Measurements from ENCODE around the gene CD79A. TPM values are rescaled to one million over a fixed set of nuclear protein-coding genes. Genes with fewer than 3 reads are reported as not detected.

CD79A gene
- total RNA-seq, 1 experiment from 2014 or later = 0.59 TPM

DNA sequence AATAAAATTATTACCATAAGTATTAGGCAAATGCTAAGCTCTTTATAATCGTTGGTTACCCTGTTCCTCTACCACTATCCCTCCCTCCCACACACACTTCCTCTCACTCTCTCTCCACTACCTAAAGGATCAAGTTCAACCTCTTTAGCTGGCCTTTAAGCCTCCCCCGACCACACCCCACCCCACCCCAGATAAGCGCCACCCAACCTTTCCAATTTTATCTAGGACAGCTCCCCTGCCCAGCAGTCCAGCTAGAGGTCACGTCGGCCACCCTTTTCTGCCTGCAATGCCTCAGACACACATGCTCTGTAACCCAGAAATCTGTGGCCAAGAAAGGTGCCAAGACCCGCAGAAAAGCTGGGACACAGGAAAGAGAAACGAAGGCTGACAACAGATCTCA, 33.7 kb upstream of the CD79A start:
- no peaks in the 10 kb centered on the region for H3K79me2 ChIP-seq (ENCODE audit: low read depth)
- H3K27ac ChIP-seq = no peak overlapping the region
- H3F3A ChIP-seq (ENCODE audit: insufficient read depth, low read depth) = no peaks in the 10 kb centered on the region
- TF ChIP-seq EZH2 (IDR thresholded peaks at IDR 0.05; ENCODE audit: low read depth) = no peak
- TF ChIP-seq, protein P1, sequence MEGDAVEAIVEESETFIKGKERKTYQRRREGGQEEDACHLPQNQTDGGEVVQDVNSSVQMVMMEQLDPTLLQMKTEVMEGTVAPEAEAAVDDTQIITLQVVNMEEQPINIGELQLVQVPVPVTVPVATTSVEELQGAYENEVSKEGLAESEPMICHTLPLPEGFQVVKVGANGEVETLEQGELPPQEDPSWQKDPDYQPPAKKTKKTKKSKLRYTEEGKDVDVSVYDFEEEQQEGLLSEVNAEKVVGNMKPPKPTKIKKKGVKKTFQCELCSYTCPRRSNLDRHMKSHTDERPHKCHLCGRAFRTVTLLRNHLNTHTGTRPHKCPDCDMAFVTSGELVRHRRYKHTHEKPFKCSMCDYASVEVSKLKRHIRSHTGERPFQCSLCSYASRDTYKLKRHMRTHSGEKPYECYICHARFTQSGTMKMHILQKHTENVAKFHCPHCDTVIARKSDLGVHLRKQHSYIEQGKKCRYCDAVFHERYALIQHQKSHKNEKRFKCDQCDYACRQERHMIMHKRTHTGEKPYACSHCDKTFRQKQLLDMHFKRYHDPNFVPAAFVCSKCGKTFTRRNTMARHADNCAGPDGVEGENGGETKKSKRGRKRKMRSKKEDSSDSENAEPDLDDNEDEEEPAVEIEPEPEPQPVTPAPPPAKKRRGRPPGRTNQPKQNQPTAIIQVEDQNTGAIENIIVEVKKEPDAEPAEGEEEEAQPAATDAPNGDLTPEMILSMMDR (conservative IDR thresholded peaks at IDR 0.05) = no peak
- peaks cover 7% of the 10 kb centered on the region; the same call in 1 of the 2 replicates for H3K27me3 ChIP-seq (ENCODE audit: insufficient read depth, low read depth)
- no peak overlapping the region; the same call in 1 of the 2 replicates for H3K4me2 ChIP-seq
- no peak for DNase-seq
- H3K4me1 ChIP-seq (replicated peaks; ENCODE audit: insufficient read depth) = no peaks in the 10 kb centered on the region
- intact Hi-C loops (cut with micrococcal nuclease; ENCODE audit: unreplicated experiment) = no loop called here
- H3K4me3 ChIP-seq = no peak overlapping the region
- no peaks in the 10 kb centered on the region for H3K36me3 ChIP-seq (ENCODE audit: low read depth)
- ChIA-PET CTCF (interaction anchor here (0.6 kb wide), 1 partner anchor 18 kb away, joined by 4 read pairs; no protein-coding TSS in a partner anchor), POLR2A (ENCODE audit: unreplicated experiment) (no interaction called here)
- no peaks in the 10 kb centered on the region for H3K9me3 ChIP-seq (ENCODE audit: insufficient read depth, low read depth)
- BruUV-seq (replicated peaks) = no TSS peak
- H3K9me2 ChIP-seq (ENCODE audit: insufficient read depth) = no peaks in the 10 kb centered on the region
- H2AFZ ChIP-seq = no peak overlapping the region
- H4K20me1 ChIP-seq (ENCODE audit: insufficient read depth) = no peaks in the 10 kb centered on the region

GRCh38 chr19:41844601-41845000, 32.5 kb upstream of the CD79A start, which contains the start of gene LYPD4:
LYPD4 (minus strand) TSS chr19:41844683; CDS start chr19:41839285, 5,398 bp downstream.
- H3K36me3 ChIP-seq (ENCODE audit: low read depth) = no peaks in the 10 kb centered on the region
- intact Hi-C loops (cut with micrococcal nuclease; ENCODE audit: unreplicated experiment) = no loop called here
- H3K79me2 ChIP-seq (ENCODE audit: low read depth) = no peaks in the 10 kb centered on the region
- no peak for TF ChIP-seq EZH2 (IDR thresholded peaks at IDR 0.05; ENCODE audit: low read depth)
- TF ChIP-seq, protein P1 (conservative IDR thresholded peaks at IDR 0.05) = no peak
- CTCF ChIA-PET = interaction anchor here (0.6 kb wide), 1 partner anchor 246 kb away, joined by 7 read pairs; no protein-coding TSS in a partner anchor
- BruUV-seq (replicated peaks) = no TSS peak
- no peaks in the 10 kb centered on the region for H4K20me1 ChIP-seq (ENCODE audit: insufficient read depth)
- no peaks in the 10 kb centered on the region for H3K4me1 ChIP-seq (replicated peaks; ENCODE audit: insufficient read depth)
- H3K27ac ChIP-seq = no peak within 1 kb of the TSS
- no peaks in the 10 kb centered on the region for H3F3A ChIP-seq (ENCODE audit: insufficient read depth, low read depth)
- H3K4me2 ChIP-seq = no peak within 1 kb of the TSS; the same call in 1 of the 2 replicates
- peaks cover 14% of the 10 kb centered on the region for H3K27me3 ChIP-seq (ENCODE audit: insufficient read depth, low read depth)
- H2AFZ ChIP-seq = no peak within 1 kb of the TSS
- H3K4me3 ChIP-seq = no peak within 1 kb of the TSS
- no peak for DNase-seq
- POLR2A ChIA-PET (ENCODE audit: unreplicated experiment) = no interaction called here
- no peaks in the 10 kb centered on the region for H3K9me2 ChIP-seq (ENCODE audit: insufficient read depth)
- no peaks in the 10 kb centered on the region for H3K9me3 ChIP-seq (ENCODE audit: insufficient read depth, low read depth)

DNA sequence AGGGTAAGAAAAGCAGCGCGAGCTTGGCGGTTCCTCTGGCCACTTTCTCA, 32.3 kb upstream of the CD79A start, which contains the start of gene DMRTC2:
Gene DMRTC2, plus strand, starts transcription at position 42 of the 50 bp plus-strand sequence. CDS start 2,387 bp downstream, outside the sequence.
- no peak within 1 kb of the TSS for H3K4me3 ChIP-seq
- ChIA-PET CTCF (interaction anchor here (0.6 kb wide), 1 partner anchor 246 kb away, joined by 7 read pairs; no protein-coding TSS in a partner anchor), POLR2A (ENCODE audit: unreplicated experiment) (no interaction called here)
- no peaks in the 10 kb centered on the region for H3F3A ChIP-seq (ENCODE audit: insufficient read depth, low read depth)
- no peak for DNase-seq
- no peaks in the 10 kb centered on the region for H4K20me1 ChIP-seq (ENCODE audit: insufficient read depth)
- no peak within 1 kb of the TSS for H3K4me2 ChIP-seq
- no peaks in the 10 kb centered on the region for H3K9me2 ChIP-seq (ENCODE audit: insufficient read depth)
- intact Hi-C loops (cut with micrococcal nuclease; ENCODE audit: unreplicated experiment) = no loop called here
- no TSS peak for BruUV-seq (replicated peaks)
- no peak within 1 kb of the TSS for H2AFZ ChIP-seq
- H3K9me3 ChIP-seq (ENCODE audit: insufficient read depth, low read depth) = no peaks in the 10 kb centered on the region
- H3K27me3 ChIP-seq (ENCODE audit: insufficient read depth, low read depth) = peaks cover 14% of the 10 kb centered on the region
- H3K79me2 ChIP-seq (ENCODE audit: low read depth) = no peaks in the 10 kb centered on the region
- no peaks in the 10 kb centered on the region for H3K36me3 ChIP-seq (ENCODE audit: low read depth)
- no peaks in the 10 kb centered on the region for H3K4me1 ChIP-seq (replicated peaks; ENCODE audit: insufficient read depth)
- TF ChIP-seq, protein P1 (conservative IDR thresholded peaks at IDR 0.05) = no peak
- no peak for TF ChIP-seq EZH2 (IDR thresholded peaks at IDR 0.05; ENCODE audit: low read depth)
- H3K27ac ChIP-seq = no peak within 1 kb of the TSS

Measured in PC-9 (cell line).